Measurements from ENCODE around the gene KLHL41.

Gene KLHL41

DNA sequence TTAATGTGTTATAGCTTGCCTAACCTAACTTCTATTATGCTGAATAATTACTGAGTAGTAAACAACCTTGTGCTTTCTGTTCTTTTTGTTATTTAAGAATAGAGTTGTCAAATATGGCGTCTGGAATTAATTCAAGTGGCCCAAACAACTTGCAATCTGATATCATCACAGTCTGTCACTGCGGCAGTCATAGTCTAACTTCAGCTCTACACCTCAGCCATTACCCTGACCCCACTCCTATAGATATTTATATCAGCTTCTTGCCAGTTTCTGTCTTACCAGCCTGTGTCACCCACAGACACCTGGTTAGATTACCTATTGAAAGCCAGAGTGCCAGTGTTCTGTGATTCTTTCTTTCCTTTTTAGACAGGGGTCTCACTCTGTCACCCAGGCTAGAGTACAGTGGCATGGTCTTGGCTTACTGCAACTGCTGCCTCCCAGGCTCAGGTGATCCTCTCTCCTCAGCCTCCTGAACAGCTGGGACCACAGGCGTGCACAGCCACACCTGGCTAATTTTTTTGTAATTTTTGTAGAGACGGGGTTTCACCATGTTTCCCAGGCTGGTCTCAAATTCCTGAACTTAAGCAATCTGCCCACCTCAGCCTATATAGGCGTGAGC, 14.1 kb upstream of the KLHL41 start:
- Histone ChIP-seq H3K9me2 (ENCODE audit: low read depth, low read length) (no peaks in the 10 kb centered on the region), H4K20me1 (ENCODE audit: insufficient read depth, low read length) (no peaks in the 10 kb centered on the region), H3K79me2 (ENCODE audit: insufficient read depth, low read length) (no peaks in the 10 kb centered on the region), H3F3A (ENCODE audit: insufficient read depth, low read length) (no peaks in the 10 kb centered on the region), H3K27me3 (ENCODE audit: insufficient read depth, low read length) (no peaks in the 10 kb centered on the region), H3K4me3 (ENCODE audit: low read depth, low read length, poor library complexity, severe bottlenecking) (no peak overlapping the region), H3K4me1 (ENCODE audit: insufficient read depth, low read length, severe bottlenecking) (no peaks in the 10 kb centered on the region), H3K27ac (ENCODE audit: low read depth, low read length, poor library complexity, severe bottlenecking) (no peak overlapping the region), H3K9me3 (ENCODE audit: low read length) (no peaks in the 10 kb centered on the region), H3K36me3 (ENCODE audit: insufficient read depth, low read length) (no peaks in the 10 kb centered on the region), H2AFZ (ENCODE audit: low read length) (no peak overlapping the region), H3K9ac (ENCODE audit: low read length) (no peak overlapping the region), H3K4me2 (ENCODE audit: low read length) (no peak overlapping the region)
- TF ChIP-seq, protein P1, sequence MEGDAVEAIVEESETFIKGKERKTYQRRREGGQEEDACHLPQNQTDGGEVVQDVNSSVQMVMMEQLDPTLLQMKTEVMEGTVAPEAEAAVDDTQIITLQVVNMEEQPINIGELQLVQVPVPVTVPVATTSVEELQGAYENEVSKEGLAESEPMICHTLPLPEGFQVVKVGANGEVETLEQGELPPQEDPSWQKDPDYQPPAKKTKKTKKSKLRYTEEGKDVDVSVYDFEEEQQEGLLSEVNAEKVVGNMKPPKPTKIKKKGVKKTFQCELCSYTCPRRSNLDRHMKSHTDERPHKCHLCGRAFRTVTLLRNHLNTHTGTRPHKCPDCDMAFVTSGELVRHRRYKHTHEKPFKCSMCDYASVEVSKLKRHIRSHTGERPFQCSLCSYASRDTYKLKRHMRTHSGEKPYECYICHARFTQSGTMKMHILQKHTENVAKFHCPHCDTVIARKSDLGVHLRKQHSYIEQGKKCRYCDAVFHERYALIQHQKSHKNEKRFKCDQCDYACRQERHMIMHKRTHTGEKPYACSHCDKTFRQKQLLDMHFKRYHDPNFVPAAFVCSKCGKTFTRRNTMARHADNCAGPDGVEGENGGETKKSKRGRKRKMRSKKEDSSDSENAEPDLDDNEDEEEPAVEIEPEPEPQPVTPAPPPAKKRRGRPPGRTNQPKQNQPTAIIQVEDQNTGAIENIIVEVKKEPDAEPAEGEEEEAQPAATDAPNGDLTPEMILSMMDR (IDR thresholded peaks at IDR 0.05; ENCODE audit: low read length), result no peak
- no peak for TF ChIP-seq EZH2 (IDR thresholded peaks at IDR 0.05; ENCODE audit: borderline replicate concordance, low read length)

DNA sequence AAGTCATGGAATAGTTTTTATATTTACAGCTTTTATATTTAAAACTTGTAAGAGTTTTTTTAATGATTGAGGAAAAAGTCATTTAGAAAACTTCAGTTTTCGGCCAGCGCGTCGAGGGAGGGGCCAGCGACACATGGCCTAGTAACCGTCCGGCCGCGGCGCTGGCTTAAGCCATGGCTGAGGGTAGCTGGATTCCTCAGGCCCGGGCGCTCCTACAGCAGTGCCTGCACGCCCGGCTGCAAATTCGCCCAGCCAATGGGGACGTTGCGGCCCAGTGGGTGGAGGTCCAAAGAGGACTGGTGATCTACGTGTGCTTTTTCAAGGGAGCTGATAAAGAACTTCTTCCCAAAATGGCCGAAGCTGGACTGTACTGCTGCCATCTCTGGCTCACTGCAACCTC, 4.9 kb upstream of the KLHL41 start:
- Histone ChIP-seq H3K9me3 (ENCODE audit: low read length) (no peaks in the 10 kb centered on the region), H3K27ac (ENCODE audit: low read depth, low read length, poor library complexity, severe bottlenecking) (no peak overlapping the region), H3K79me2 (ENCODE audit: insufficient read depth, low read length) (no peaks in the 10 kb centered on the region), H3K4me3 (ENCODE audit: low read depth, low read length, poor library complexity, severe bottlenecking) (no peak overlapping the region), H3K36me3 (ENCODE audit: insufficient read depth, low read length) (no peaks in the 10 kb centered on the region), H3K9me2 (ENCODE audit: low read depth, low read length) (no peaks in the 10 kb centered on the region), H2AFZ (ENCODE audit: low read length) (no peak overlapping the region), H3K27me3 (ENCODE audit: insufficient read depth, low read length) (no peaks in the 10 kb centered on the region), H3K4me2 (ENCODE audit: low read length) (no peak overlapping the region), H3K9ac (ENCODE audit: low read length) (no peak overlapping the region), H3K4me1 (ENCODE audit: insufficient read depth, low read length, severe bottlenecking) (no peaks in the 10 kb centered on the region), H3F3A (ENCODE audit: insufficient read depth, low read length) (peaks cover 3% of the 10 kb centered on the region; the same call in 1 of the 2 replicates), H4K20me1 (ENCODE audit: insufficient read depth, low read length) (no peaks in the 10 kb centered on the region)
- TF ChIP-seq, protein P1 (IDR thresholded peaks at IDR 0.05; ENCODE audit: low read length), result no peak
- TF ChIP-seq EZH2 (IDR thresholded peaks at IDR 0.05; ENCODE audit: borderline replicate concordance, low read length), result no peak

DNA sequence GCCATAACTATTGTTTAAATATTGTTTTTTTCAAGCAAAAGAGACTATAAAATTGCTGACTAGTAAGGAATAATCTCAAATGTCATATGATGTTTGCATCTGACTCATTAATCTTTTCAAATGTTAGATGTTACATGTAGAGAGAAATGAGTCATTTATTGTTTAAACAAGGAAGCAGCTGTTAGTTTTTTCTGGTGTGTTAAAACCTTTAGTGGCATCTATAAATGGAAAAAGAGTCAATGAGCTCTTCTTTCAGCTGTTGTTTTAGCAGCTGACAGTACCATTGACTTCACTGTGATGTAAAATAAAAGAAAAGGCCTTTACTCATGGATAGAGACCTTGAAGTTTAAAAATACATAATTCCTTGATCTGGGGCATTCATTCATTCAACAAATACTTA, 1.8 kb upstream of the KLHL41 start:
- H3K9me3 ChIP-seq (ENCODE audit: low read length), result no peaks in the 10 kb centered on the region
- H3K36me3 ChIP-seq (ENCODE audit: insufficient read depth, low read length), result no peaks in the 10 kb centered on the region
- H3K4me3 ChIP-seq (ENCODE audit: low read depth, low read length, poor library complexity, severe bottlenecking), result no peak overlapping the region
- no peaks in the 10 kb centered on the region for H3K9me2 ChIP-seq (ENCODE audit: low read depth, low read length)
- no peaks in the 10 kb centered on the region for H4K20me1 ChIP-seq (ENCODE audit: insufficient read depth, low read length)
- TF ChIP-seq, protein P1 (IDR thresholded peaks at IDR 0.05; ENCODE audit: low read length), result no peak
- TF ChIP-seq EZH2 (IDR thresholded peaks at IDR 0.05; ENCODE audit: borderline replicate concordance, low read length), result no peak
- H3K27ac ChIP-seq (ENCODE audit: low read depth, low read length, poor library complexity, severe bottlenecking), result no peak overlapping the region
- no peaks in the 10 kb centered on the region for H3K27me3 ChIP-seq (ENCODE audit: insufficient read depth, low read length)
- H3K4me1 ChIP-seq (ENCODE audit: insufficient read depth, low read length, severe bottlenecking), result no peaks in the 10 kb centered on the region
- no peak overlapping the region for H2AFZ ChIP-seq (ENCODE audit: low read length)
- H3K9ac ChIP-seq (ENCODE audit: low read length), result no peak overlapping the region
- H3K79me2 ChIP-seq (ENCODE audit: insufficient read depth, low read length), result no peaks in the 10 kb centered on the region
- H3F3A ChIP-seq (ENCODE audit: insufficient read depth, low read length), result peaks cover 3% of the 10 kb centered on the region; the same call in 1 of the 2 replicates
- no peak overlapping the region for H3K4me2 ChIP-seq (ENCODE audit: low read length)
